ENCODE measurements around the gene TBX18.

Gene TBX18

DNA sequence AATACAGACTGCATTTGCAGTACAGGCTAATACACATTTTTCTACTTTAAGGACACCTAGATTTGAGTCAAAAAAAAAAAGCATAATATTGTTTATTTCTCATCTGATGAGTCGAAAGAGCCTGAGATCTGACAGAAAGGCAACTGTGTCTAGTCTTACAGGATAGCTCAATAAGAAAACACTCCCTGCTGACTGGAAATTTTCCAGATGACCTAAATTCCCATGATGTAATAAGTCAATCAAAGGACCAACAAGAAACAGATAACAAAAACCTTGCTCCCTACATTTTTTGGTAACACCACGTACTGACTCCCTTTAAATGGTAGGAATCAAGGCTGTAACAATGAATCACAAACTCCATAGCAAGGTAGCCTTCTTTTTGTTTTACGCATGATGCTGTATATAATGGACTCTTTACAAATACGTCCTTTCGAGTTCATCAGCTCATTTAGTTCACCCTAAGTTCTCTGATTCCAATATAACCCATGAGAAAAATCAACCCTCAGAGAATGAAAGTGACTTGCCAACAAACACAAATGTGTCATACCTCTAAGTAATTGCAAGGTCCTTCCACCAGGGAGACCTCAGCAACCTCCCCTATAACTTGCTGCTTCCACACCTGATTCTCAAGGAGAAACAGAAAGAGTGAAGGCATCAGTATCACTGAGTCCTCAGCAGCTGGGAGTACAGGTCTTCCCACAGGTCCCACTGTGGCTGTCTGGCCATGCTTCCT, 12.1 kb downstream of the TBX18 start:
- Histone ChIP-seq H3K79me2 (ENCODE audit: control insufficient read depth, low read length) (no peaks in the 10 kb centered on the region), H3K4me1 (ENCODE audit: control insufficient read depth, low read length) (no peaks in the 10 kb centered on the region), H3K9me2 (replicated peaks; ENCODE audit: control insufficient read depth, low read length) (no peaks in the 10 kb centered on the region), H3K36me3 (ENCODE audit: control insufficient read depth, low read length) (no peaks in the 10 kb centered on the region), H4K20me1 (ENCODE audit: control insufficient read depth, insufficient read depth, low read depth, low read length) (no peaks in the 10 kb centered on the region), H3K4me3 (ENCODE audit: low read length) (no peak overlapping the region), H3K27me3 (ENCODE audit: control insufficient read depth, low read length) (no peaks in the 10 kb centered on the region), H3K27ac (ENCODE audit: low read depth, low read length) (no peak overlapping the region), H3K9me3 (ENCODE audit: control insufficient read depth, insufficient read depth, low read length) (no peaks in the 10 kb centered on the region), H3F3A (ENCODE audit: control insufficient read depth, insufficient read depth) (no peaks in the 10 kb centered on the region), H3K4me2 (ENCODE audit: low read length) (no peak overlapping the region)
- TF ChIP-seq EZH2phosphoT487 (IDR thresholded peaks at IDR 0.05; ENCODE audit: borderline replicate concordance, low read length) (no peak), CTCF (IDR thresholded peaks at IDR 0.05; ENCODE audit: low read depth, low read length, poor library complexity, severe bottlenecking) (no peak)

- TF ChIP-seq CTCF (IDR thresholded peaks at IDR 0.05; ENCODE audit: low read depth, low read length, poor library complexity, severe bottlenecking), result no peak
- no peak for TF ChIP-seq EZH2phosphoT487 (IDR thresholded peaks at IDR 0.05; ENCODE audit: borderline replicate concordance, low read length)
- Histone ChIP-seq H4K20me1 (ENCODE audit: control insufficient read depth, insufficient read depth, low read depth, low read length) (no peaks in the 10 kb centered on the region), H3K9me2 (replicated peaks; ENCODE audit: control insufficient read depth, low read length) (no peaks in the 10 kb centered on the region), H3F3A (ENCODE audit: control insufficient read depth, insufficient read depth) (no peaks in the 10 kb centered on the region), H3K36me3 (ENCODE audit: control insufficient read depth, low read length) (no peaks in the 10 kb centered on the region), H3K27me3 (ENCODE audit: control insufficient read depth, low read length) (no peaks in the 10 kb centered on the region), H3K27ac (ENCODE audit: low read depth, low read length) (no peak overlapping the region), H3K79me2 (ENCODE audit: control insufficient read depth, low read length) (no peaks in the 10 kb centered on the region), H3K9me3 (ENCODE audit: control insufficient read depth, insufficient read depth, low read length) (no peaks in the 10 kb centered on the region), H3K4me3 (ENCODE audit: low read length) (no peak overlapping the region), H3K4me1 (ENCODE audit: control insufficient read depth, low read length) (no peaks in the 10 kb centered on the region), H3K4me2 (ENCODE audit: low read length) (no peak overlapping the region)
Measured at GRCh38 chr6:84749181-84749580, 15.2 kb downstream of the TBX18 start.

DNA sequence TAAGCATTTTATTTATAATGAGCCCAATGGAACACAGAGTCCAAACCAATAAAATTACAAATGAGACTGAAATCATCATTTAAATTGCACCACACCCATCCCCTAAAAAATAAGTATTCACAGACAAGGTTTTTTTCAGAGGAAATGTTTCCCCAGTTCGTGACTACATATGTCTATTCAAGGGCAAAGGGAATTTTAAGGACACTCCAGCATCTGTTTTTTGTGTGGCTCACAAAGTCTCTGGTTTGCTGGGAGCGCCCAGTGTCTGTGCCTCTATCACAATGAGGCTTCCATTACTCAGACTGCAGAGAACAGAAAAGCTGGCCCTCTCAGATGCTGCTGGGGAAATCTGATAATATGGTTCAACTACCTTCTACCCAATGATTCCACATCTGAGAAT, 16.0 kb downstream of the TBX18 start:
- no peaks in the 10 kb centered on the region for H3K36me3 ChIP-seq (ENCODE audit: control insufficient read depth, low read length)
- H3K4me3 ChIP-seq (ENCODE audit: low read length), result no peak overlapping the region
- no peak overlapping the region for H3K27ac ChIP-seq (ENCODE audit: low read depth, low read length)
- H3K9me2 ChIP-seq (replicated peaks; ENCODE audit: control insufficient read depth, low read length), result no peaks in the 10 kb centered on the region
- H4K20me1 ChIP-seq (ENCODE audit: control insufficient read depth, insufficient read depth, low read depth, low read length), result no peaks in the 10 kb centered on the region
- no peaks in the 10 kb centered on the region for H3K4me1 ChIP-seq (ENCODE audit: control insufficient read depth, low read length)
- no peak for TF ChIP-seq CTCF (IDR thresholded peaks at IDR 0.05; ENCODE audit: low read depth, low read length, poor library complexity, severe bottlenecking)
- TF ChIP-seq EZH2phosphoT487 (IDR thresholded peaks at IDR 0.05; ENCODE audit: borderline replicate concordance, low read length), result no peak
- no peaks in the 10 kb centered on the region for H3F3A ChIP-seq (ENCODE audit: control insufficient read depth, insufficient read depth)
- H3K27me3 ChIP-seq (ENCODE audit: control insufficient read depth, low read length), result no peaks in the 10 kb centered on the region
- no peaks in the 10 kb centered on the region for H3K79me2 ChIP-seq (ENCODE audit: control insufficient read depth, low read length)
- no peak overlapping the region for H3K4me2 ChIP-seq (ENCODE audit: low read length)
- H3K9me3 ChIP-seq (ENCODE audit: control insufficient read depth, insufficient read depth, low read length), result no peaks in the 10 kb centered on the region
